Adipocyte (in vitro differentiated cells): Measurements from ENCODE around the gene CASP8.
A peak's percentile ranks its signal among the peaks of the same experiment; 100 is the strongest.

Experiments used
- DNase-seq: peaks from one replicate; pipeline ENCODE4 v3.0.0-alpha.2; 2015; ENCODE audit warnings: low read depth
- H3K27me3 ChIP-seq: replicated peaks from 2 replicates; pipeline ENCODE4 v1.7.0; 2013; ENCODE audit warnings: mild to moderate bottlenecking, low read length, moderate library complexity; ENCODE audit not compliant: control insufficient read depth, insufficient read depth
- H3K36me3 ChIP-seq: 2 replicates; pipeline ENCODE4 v1.7.0; 2013; ENCODE audit warnings: low read length, mild to moderate bottlenecking, moderate library complexity; ENCODE audit not compliant: control insufficient read depth, insufficient read depth, severe bottlenecking
- H3K4me1 ChIP-seq: 2 replicates; pipeline ENCODE4 v1.7.0; 2013; ENCODE audit warnings: mild to moderate bottlenecking, low read length, moderate library complexity; ENCODE audit not compliant: control insufficient read depth, insufficient read depth
- H3K4me3 ChIP-seq: 2 replicates; pipeline ENCODE4 v1.7.0; 2013; ENCODE audit warnings: mild to moderate bottlenecking, low read length, moderate library complexity
- H3K9ac ChIP-seq: 2 replicates; pipeline ENCODE4 v1.7.0; 2013; ENCODE audit warnings: mild to moderate bottlenecking, low read length, moderate library complexity
- H3K9me3 ChIP-seq: 2 replicates; pipeline ENCODE4 v1.7.0; 2013; ENCODE audit warnings: mild to moderate bottlenecking, low read length, moderate library complexity; ENCODE audit not compliant: control insufficient read depth

The CASP8 gene

GRCh38 chr2:201260302-201260800, at the start of gene CASP8:
Gene CASP8, plus strand, starts transcription at chr2:201260536. Its CDS starts 5,951 bp downstream, at chr2:201266487.
- H3K4me3 ChIP-seq = peak within 1 kb of the TSS; percentile 93
- no peaks in the 10 kb centered on the region for H3K9me3 ChIP-seq
- H3K27me3 ChIP-seq = no peaks in the 10 kb centered on the region
- H3K9ac ChIP-seq = peak within 1 kb of the TSS; percentile 94
- no peaks in the 10 kb centered on the region for H3K36me3 ChIP-seq
- DNase-seq = no peak
- H3K4me1 ChIP-seq = peaks cover 32% of the 10 kb centered on the region

- H3K36me3 ChIP-seq = peaks cover 3% of the 10 kb centered on the region
- H3K4me1 ChIP-seq = no peaks in the 10 kb centered on the region
- H3K4me3 ChIP-seq = no peak overlapping the region
- no peaks in the 10 kb centered on the region for H3K27me3 ChIP-seq
- no peak for DNase-seq
- H3K9ac ChIP-seq = no peak overlapping the region
- no peaks in the 10 kb centered on the region for H3K9me3 ChIP-seq
Observed at GRCh38 chr2:201215963-201216362, 44.4 kb upstream of the CASP8 start.

- Histone ChIP-seq H3K9me3 (no peaks in the 10 kb centered on the region), H3K9ac (no peak overlapping the region), H3K4me1 (no peaks in the 10 kb centered on the region), H3K4me3 (no peak overlapping the region), H3K36me3 (peaks cover 3% of the 10 kb centered on the region), H3K27me3 (no peaks in the 10 kb centered on the region)
- DNase-seq = no peak
Observed at GRCh38 chr2:201216918-201217317, 43.4 kb upstream of the CASP8 start.

GRCh38 chr2:201218780-201219179, 41.6 kb upstream of the CASP8 start:
- no peaks in the 10 kb centered on the region for H3K4me1 ChIP-seq
- H3K4me3 ChIP-seq = no peak overlapping the region
- H3K36me3 ChIP-seq = peaks cover 3% of the 10 kb centered on the region
- no peaks in the 10 kb centered on the region for H3K27me3 ChIP-seq
- H3K9me3 ChIP-seq = no peaks in the 10 kb centered on the region
- no peak for DNase-seq
- no peak overlapping the region for H3K9ac ChIP-seq

GRCh38 chr2:201219328-201220096, 40.8 kb upstream of the CASP8 start:
- DNase-seq = no peak
- Histone ChIP-seq H3K27me3 (no peaks in the 10 kb centered on the region), H3K9ac (no peak overlapping the region), H3K4me3 (no peak overlapping the region), H3K36me3 (peaks cover 3% of the 10 kb centered on the region), H3K9me3 (no peaks in the 10 kb centered on the region), H3K4me1 (no peaks in the 10 kb centered on the region)

- no peak for DNase-seq
- peaks cover 3% of the 10 kb centered on the region for H3K36me3 ChIP-seq
- H3K9me3 ChIP-seq = no peaks in the 10 kb centered on the region
- H3K9ac ChIP-seq = no peak overlapping the region
- H3K27me3 ChIP-seq = no peaks in the 10 kb centered on the region
- no peaks in the 10 kb centered on the region for H3K4me1 ChIP-seq
- no peak overlapping the region for H3K4me3 ChIP-seq
Observed at GRCh38 chr2:201220102-201220570, 40.2 kb upstream of the CASP8 start.

GRCh38 chr2:201223089-201224073, 37.0 kb upstream of the CASP8 start:
- Histone ChIP-seq H3K27me3 (no peaks in the 10 kb centered on the region), H3K9me3 (no peaks in the 10 kb centered on the region), H3K9ac (no peak overlapping the region), H3K36me3 (no peaks in the 10 kb centered on the region), H3K4me3 (no peak overlapping the region), H3K4me1 (peaks cover 15% of the 10 kb centered on the region)
- no peak for DNase-seq

- H3K9ac ChIP-seq = no peak overlapping the region
- peaks cover 23% of the 10 kb centered on the region for H3K4me1 ChIP-seq
- no peaks in the 10 kb centered on the region for H3K9me3 ChIP-seq
- DNase-seq = no peak
- H3K4me3 ChIP-seq = no peak overlapping the region
- H3K27me3 ChIP-seq = no peaks in the 10 kb centered on the region
- no peaks in the 10 kb centered on the region for H3K36me3 ChIP-seq
Observed at GRCh38 chr2:201228271-201228911, 31.9 kb upstream of the CASP8 start.

GRCh38 chr2:201228912-201229290, 31.4 kb upstream of the CASP8 start:
- Histone ChIP-seq H3K9me3 (no peaks in the 10 kb centered on the region), H3K36me3 (no peaks in the 10 kb centered on the region), H3K4me1 (peaks cover 23% of the 10 kb centered on the region), H3K27me3 (no peaks in the 10 kb centered on the region), H3K9ac (no peak overlapping the region), H3K4me3 (no peak overlapping the region)
- no peak for DNase-seq

- DNase-seq = peak; percentile 92
- Histone ChIP-seq H3K4me3 (peak overlapping the region; percentile 61), H3K4me1 (peaks cover 38% of the 10 kb centered on the region), H3K9ac (peak overlapping the region; percentile 52), H3K36me3 (no peaks in the 10 kb centered on the region), H3K27me3 (no peaks in the 10 kb centered on the region), H3K9me3 (no peaks in the 10 kb centered on the region)
Observed at GRCh38 chr2:201231781-201232466, 28.4 kb upstream of the CASP8 start.
